MM.1S (cell line): Measurements from ENCODE around the gene CCDC107.

ENCODE experiments used
- DNase-seq: peaks from one replicate; pipeline ENCODE4 v3.0.0-alpha.2; 2015
- H2AFZ ChIP-seq: fragments of 300-600 bp; sonication (generic); 2 replicates; pipeline ENCODE4 v1.6.0; 2016; ENCODE audit warnings: antibody characterized with exemption, low read length
- H3F3A ChIP-seq: fragments of 300-600 bp; sonication (generic); 2 replicates; pipeline ENCODE4 v1.6.1; 2016; ENCODE audit warnings: mild to moderate bottlenecking, antibody characterized with exemption, low read length, moderate library complexity, mixed read lengths; ENCODE audit not compliant: insufficient read depth
- H3K27ac ChIP-seq: fragments of 300-600 bp; sonication (generic); 2 replicates; pipeline ENCODE4 v1.5.1; 2016; ENCODE audit warnings: mild to moderate bottlenecking, low read length
- H3K27me3 ChIP-seq: fragments of 300-600 bp; sonication (generic); replicated peaks from 2 replicates; pipeline ENCODE4 v1.6.0; 2016; ENCODE audit warnings: low read length; ENCODE audit not compliant: insufficient read depth
- H3K36me3 ChIP-seq: fragments of 300-600 bp; sonication (generic); replicated peaks from 2 replicates; pipeline ENCODE4 v1.6.1; 2016; ENCODE audit warnings: mild to moderate bottlenecking, low read length, mixed read lengths; ENCODE audit not compliant: insufficient read depth
- H3K4me1 ChIP-seq: fragments of 300-600 bp; sonication (generic); 2 replicates; pipeline ENCODE4 v1.6.1; 2016; ENCODE audit warnings: low read length, mixed read lengths
- H3K4me2 ChIP-seq: fragments of 300-600 bp; sonication (generic); 2 replicates; pipeline ENCODE4 v1.6.0; 2016; ENCODE audit warnings: low read depth, low read length
- H3K4me3 ChIP-seq: fragments of 300-600 bp; sonication (generic); 2 replicates; pipeline ENCODE4 v1.5.1; 2016; ENCODE audit warnings: low read length, mixed read lengths
- H3K79me2 ChIP-seq: fragments of 300-600 bp; sonication (generic); 2 replicates; pipeline ENCODE4 v1.6.1; 2016; ENCODE audit warnings: mixed run types, low read length, mixed read lengths
- H3K9ac ChIP-seq: fragments of 300-600 bp; sonication (generic); 2 replicates; pipeline ENCODE4 v1.6.1; 2016; ENCODE audit warnings: low read length, mixed read lengths
- H3K9me2 ChIP-seq: fragments of 300-600 bp; sonication (generic); replicated peaks from 2 replicates; pipeline ENCODE4 v1.6.1; 2016; ENCODE audit warnings: mild to moderate bottlenecking, low read length, mixed read lengths; ENCODE audit not compliant: insufficient read depth
- H3K9me3 ChIP-seq: fragments of 300-600 bp; sonication (generic); replicated peaks from 2 replicates; pipeline ENCODE4 v1.6.1; 2016; ENCODE audit warnings: mild to moderate bottlenecking, low read length, mixed read lengths; ENCODE audit not compliant: insufficient read depth
- H4K20me1 ChIP-seq: fragments of 300-600 bp; sonication (generic); 2 replicates; pipeline ENCODE4 v1.6.1; 2016; ENCODE audit warnings: mild to moderate bottlenecking, low read length, moderate library complexity, mixed read lengths; ENCODE audit not compliant: insufficient read depth
- EZH2 ChIP-seq: fragments of 300-600 bp; sonication (generic); optimal IDR thresholded peaks from 2 replicates; pipeline ENCODE3; 2017; ENCODE audit warnings: low read depth, mild to moderate bottlenecking, antibody characterized with exemption, low read length, mixed read lengths
- EZH2phosphoT487 ChIP-seq: fragments of 300-600 bp; sonication (generic); IDR thresholded peaks from 2 replicates; pipeline ENCODE4 v1.6.1; 2018; ENCODE audit warnings: antibody characterized with exemption, low read length
- TF ChIP-seq, protein P1 (sequence below): fragments of 300-600 bp; sonication (generic); IDR thresholded peaks from 2 replicates; pipeline ENCODE4 v1.5.1; 2016; ENCODE audit warnings: antibody characterized with exemption, low read length, mixed read lengths

The CCDC107 gene

GRCh38 chr9:35658137-35658967 is at the start of gene CCDC107:
TSS of gene CCDC107 (plus strand) at chr9:35658292. CDS start at chr9:35658380, 88 bp downstream.
- peak within 1 kb of the TSS; percentile 88 for H3K9ac ChIP-seq
- peak within 1 kb of the TSS; percentile 91 for H3K27ac ChIP-seq
- peaks cover 20% of the 10 kb centered on the region for H3F3A ChIP-seq
- peak; percentile 86 for DNase-seq
- H3K4me2 ChIP-seq, result peak within 1 kb of the TSS; percentile 89
- no peaks in the 10 kb centered on the region for H3K9me2 ChIP-seq
- no peaks in the 10 kb centered on the region for H3K9me3 ChIP-seq
- H4K20me1 ChIP-seq, result no peaks in the 10 kb centered on the region
- H3K4me1 ChIP-seq, result peaks cover 13% of the 10 kb centered on the region; the same call in 1 of the 2 replicates
- TF ChIP-seq, protein P1, sequence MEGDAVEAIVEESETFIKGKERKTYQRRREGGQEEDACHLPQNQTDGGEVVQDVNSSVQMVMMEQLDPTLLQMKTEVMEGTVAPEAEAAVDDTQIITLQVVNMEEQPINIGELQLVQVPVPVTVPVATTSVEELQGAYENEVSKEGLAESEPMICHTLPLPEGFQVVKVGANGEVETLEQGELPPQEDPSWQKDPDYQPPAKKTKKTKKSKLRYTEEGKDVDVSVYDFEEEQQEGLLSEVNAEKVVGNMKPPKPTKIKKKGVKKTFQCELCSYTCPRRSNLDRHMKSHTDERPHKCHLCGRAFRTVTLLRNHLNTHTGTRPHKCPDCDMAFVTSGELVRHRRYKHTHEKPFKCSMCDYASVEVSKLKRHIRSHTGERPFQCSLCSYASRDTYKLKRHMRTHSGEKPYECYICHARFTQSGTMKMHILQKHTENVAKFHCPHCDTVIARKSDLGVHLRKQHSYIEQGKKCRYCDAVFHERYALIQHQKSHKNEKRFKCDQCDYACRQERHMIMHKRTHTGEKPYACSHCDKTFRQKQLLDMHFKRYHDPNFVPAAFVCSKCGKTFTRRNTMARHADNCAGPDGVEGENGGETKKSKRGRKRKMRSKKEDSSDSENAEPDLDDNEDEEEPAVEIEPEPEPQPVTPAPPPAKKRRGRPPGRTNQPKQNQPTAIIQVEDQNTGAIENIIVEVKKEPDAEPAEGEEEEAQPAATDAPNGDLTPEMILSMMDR, result peak; percentile 69
- no peak for TF ChIP-seq EZH2phosphoT487
- peaks cover 14% of the 10 kb centered on the region for H3K79me2 ChIP-seq
- no peaks in the 10 kb centered on the region for H3K27me3 ChIP-seq
- no peaks in the 10 kb centered on the region for H3K36me3 ChIP-seq
- H3K4me3 ChIP-seq, result peak within 1 kb of the TSS; percentile 74
- peak within 1 kb of the TSS; percentile 80 for H2AFZ ChIP-seq

- peaks cover 15% of the 10 kb centered on the region for H3K79me2 ChIP-seq
- H3K27ac ChIP-seq, result no peak overlapping the region
- no peak overlapping the region for H2AFZ ChIP-seq
- no peaks in the 10 kb centered on the region for H3K27me3 ChIP-seq
- no peaks in the 10 kb centered on the region for H4K20me1 ChIP-seq
- H3K9me3 ChIP-seq, result no peaks in the 10 kb centered on the region
- no peaks in the 10 kb centered on the region for H3K36me3 ChIP-seq
- H3K4me3 ChIP-seq, result no peak overlapping the region
- H3K4me1 ChIP-seq, result peaks cover 9% of the 10 kb centered on the region
- TF ChIP-seq EZH2, result no peak
- TF ChIP-seq, protein P1, result no peak
- TF ChIP-seq EZH2phosphoT487, result no peak
- peaks cover 6% of the 10 kb centered on the region for H3F3A ChIP-seq
- H3K9ac ChIP-seq, result no peak overlapping the region
- DNase-seq, result no peak
- no peak overlapping the region for H3K4me2 ChIP-seq
- no peaks in the 10 kb centered on the region for H3K9me2 ChIP-seq
These were observed 48.9 kb upstream of the CCDC107 start for GRCh38 chr9:35609001-35609819.

- Histone ChIP-seq H3K27ac (no peak overlapping the region), H3K9ac (no peak overlapping the region), H2AFZ (no peak overlapping the region), H4K20me1 (no peaks in the 10 kb centered on the region), H3K4me1 (peaks cover 9% of the 10 kb centered on the region), H3K9me3 (no peaks in the 10 kb centered on the region), H3F3A (peaks cover 2% of the 10 kb centered on the region), H3K4me3 (no peak overlapping the region), H3K36me3 (no peaks in the 10 kb centered on the region), H3K79me2 (peaks cover 15% of the 10 kb centered on the region), H3K4me2 (no peak overlapping the region), H3K9me2 (no peaks in the 10 kb centered on the region), H3K27me3 (no peaks in the 10 kb centered on the region)
- TF ChIP-seq EZH2 (no peak), EZH2phosphoT487 (no peak)
- TF ChIP-seq, protein P1, result no peak
- DNase-seq, result no peak
These were observed 48.3 kb upstream of the CCDC107 start for GRCh38 chr9:35609820-35610163.
